Activated CD4-positive, alpha-beta memory T cell treated with anti-CD3 and anti-CD28 coated beads for 36 hours (primary cell): Measurements from ENCODE around the gene BCR. TPM values are rescaled to one million over a fixed set of nuclear protein-coding genes. Genes with fewer than 3 reads are reported as not detected.

Source experiments
- CTCF ChIA-PET: fragments of 350-600 bp; sonication (Branson Sonifier 250); formaldehyde crosslinking; loops from one replicate; lab custom pipeline; 2021; ENCODE audit warnings: antibody characterized with exemption, inconsistent platforms; lab: Charles Lee
- POLR2A ChIA-PET: fragments of 350-600 bp; sonication (Branson Sonifier 250); formaldehyde crosslinking; loops from one replicate; lab custom pipeline; 2021; ENCODE audit warnings: antibody characterized with exemption; lab: Charles Lee
- DNase-seq: peaks from one replicate; pipeline ENCODE4 v3.0.0-alpha.2; 2020
- H3K27ac Mint-ChIP-seq: one replicate; pipeline ENCODE4 v1.8.0; 2021; ENCODE audit warnings: mixed read lengths
- H3K27me3 Mint-ChIP-seq: one replicate; pipeline ENCODE4 v1.8.0; 2021; ENCODE audit warnings: mixed read lengths
- H3K36me3 Mint-ChIP-seq: one replicate; pipeline ENCODE4 v1.8.0; 2021; ENCODE audit warnings: mixed read lengths
- H3K4me1 Mint-ChIP-seq: one replicate; pipeline ENCODE4 v1.8.0; 2021; ENCODE audit warnings: low read depth, mixed read lengths
- H3K4me3 Mint-ChIP-seq: one replicate; pipeline ENCODE4 v1.8.0; 2021; ENCODE audit warnings: mild to moderate bottlenecking, mixed read lengths
- H3K9me3 Mint-ChIP-seq: one replicate; pipeline ENCODE4 v1.8.0; 2021; ENCODE audit warnings: mixed read lengths
- intact Hi-C: fragments of 100-400 bp; cut with micrococcal nuclease; formaldehyde crosslinking; loops from one replicate; pipeline ENCODE4 v1.15.1; 2023
- total RNA-seq, 2 experiments: library from RNA; stranded (reverse); gene quantifications; one replicate each; pipeline ENCODE4 v1.2.3, GENCODE V29; 2021

BCR gene
- total RNA-seq, 2 experiments from 2014 or later: 60.4 to 69.0 TPM

GRCh38 chr22:23237201-23237798, 57.0 kb downstream of the BCR start:
- intact Hi-C loops: no loop called here
- Mint-ChIP-seq H3K36me3 (peaks cover 9% of the 10 kb centered on the region), H3K4me1 (peaks cover 90% of the 10 kb centered on the region), H3K9me3 (peaks cover 6% of the 10 kb centered on the region), H3K27ac (peak overlapping the region; percentile 76), H3K27me3 (no peaks in the 10 kb centered on the region), H3K4me3 (peak overlapping the region; percentile 42)
- no peak for DNase-seq
- CTCF ChIA-PET: interaction anchor here (0.9 kb wide), 1 partner anchor 45 kb away, joined by 4 read pairs; no protein-coding TSS in a partner anchor
- POLR2A ChIA-PET: interaction anchor here (0.7 to 1.1 kb wide), 3 partner anchors 18 to 21 kb away, joined by 3 to 4 read pairs (median 3); no protein-coding TSS in a partner anchor

GRCh38 chr22:23237841-23238240, 57.5 kb downstream of the BCR start:
- peak overlapping the region; percentile 42 for H3K4me3 Mint-ChIP-seq
- peaks cover 6% of the 10 kb centered on the region for H3K9me3 Mint-ChIP-seq
- peaks cover 9% of the 10 kb centered on the region for H3K36me3 Mint-ChIP-seq
- H3K27me3 Mint-ChIP-seq: no peaks in the 10 kb centered on the region
- DNase-seq: peak; percentile 82
- H3K27ac Mint-ChIP-seq: peak overlapping the region; percentile 76
- ChIA-PET POLR2A (interaction anchor here (1.1 kb wide), 1 partner anchor 21 kb away, joined by 4 read pairs; no protein-coding TSS in a partner anchor), CTCF (no interaction called here)
- peaks cover 90% of the 10 kb centered on the region for H3K4me1 Mint-ChIP-seq
- intact Hi-C loops: no loop called here

DNA sequence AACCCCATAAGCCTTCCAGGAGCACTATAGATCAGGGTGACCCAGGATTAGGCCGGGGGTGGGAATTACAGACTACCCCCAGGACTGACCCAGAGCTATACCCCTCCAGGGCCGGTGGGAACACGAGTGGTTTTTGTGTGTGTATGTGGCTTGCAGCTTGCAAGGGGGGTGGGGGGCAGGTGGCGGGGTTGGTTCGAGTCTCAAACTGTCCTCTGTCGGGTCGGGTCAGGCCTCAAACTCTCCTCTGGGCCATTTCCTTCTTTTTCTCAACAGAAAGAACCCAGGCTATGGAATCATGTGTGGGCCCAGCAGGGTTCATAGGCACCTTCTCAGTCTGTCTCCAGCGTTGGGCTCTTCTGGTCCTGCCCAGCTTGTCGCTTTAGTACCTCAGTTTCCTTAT, 58.4 kb downstream of the BCR start:
- intact Hi-C loops: no loop called here
- Mint-ChIP-seq H3K27ac (peak overlapping the region; percentile 76), H3K4me1 (peaks cover 92% of the 10 kb centered on the region), H3K36me3 (peaks cover 9% of the 10 kb centered on the region), H3K27me3 (no peaks in the 10 kb centered on the region), H3K4me3 (no peak overlapping the region), H3K9me3 (peaks cover 6% of the 10 kb centered on the region)
- POLR2A ChIA-PET: no interaction called here
- CTCF ChIA-PET: interaction anchor here (0.6 to 0.8 kb wide), 2 partner anchors 34 to 42 kb away, joined by 3 read pairs; no protein-coding TSS in a partner anchor
- no peak for DNase-seq

DNA sequence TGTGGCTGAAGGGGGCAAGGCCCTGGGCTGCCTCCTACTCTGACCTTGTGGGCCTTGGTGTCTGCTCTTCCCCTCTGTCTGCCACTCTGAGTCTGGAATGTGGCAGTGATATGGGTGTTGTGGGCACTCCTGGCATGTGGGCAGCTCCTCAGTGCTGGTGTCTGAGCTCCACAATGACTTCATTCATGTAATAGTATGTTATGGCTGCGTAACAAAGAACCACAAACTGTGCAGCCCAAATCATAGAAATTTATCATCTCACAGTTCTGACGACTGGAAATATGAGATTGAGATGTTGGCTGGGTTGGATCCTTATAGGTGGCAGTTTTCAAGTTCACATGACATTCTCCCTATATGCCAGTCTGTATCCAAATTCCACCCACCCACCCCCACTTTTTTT, 59.1 kb downstream of the BCR start:
- CTCF ChIA-PET: interaction anchor here (0.8 kb wide), 1 partner anchor 41 kb away, joined by 3 read pairs; no protein-coding TSS in a partner anchor
- peaks cover 9% of the 10 kb centered on the region for H3K36me3 Mint-ChIP-seq
- peaks cover 92% of the 10 kb centered on the region for H3K4me1 Mint-ChIP-seq
- POLR2A ChIA-PET: no interaction called here
- H3K4me3 Mint-ChIP-seq: no peak overlapping the region
- H3K27ac Mint-ChIP-seq: peak overlapping the region; percentile 45
- H3K27me3 Mint-ChIP-seq: no peaks in the 10 kb centered on the region
- DNase-seq: no peak
- intact Hi-C loops: no loop called here
- peaks cover 6% of the 10 kb centered on the region for H3K9me3 Mint-ChIP-seq

GRCh38 chr22:23240639-23241389, 60.5 kb downstream of the BCR start:
- H3K4me3 Mint-ChIP-seq: no peak overlapping the region
- H3K27ac Mint-ChIP-seq: peak overlapping the region; percentile 72
- POLR2A ChIA-PET: interaction anchor here (0.7 to 3.1 kb wide), 2 partner anchors 38 to 59 kb away, joined by 4 to 18 read pairs; partner anchors contain the start of gene BCR
- no peaks in the 10 kb centered on the region for H3K27me3 Mint-ChIP-seq
- peaks cover 96% of the 10 kb centered on the region for H3K4me1 Mint-ChIP-seq
- CTCF ChIA-PET: interaction anchor here (3.0 kb wide), 1 partner anchor 62 kb away, joined by 14 read pairs; no protein-coding TSS in a partner anchor
- H3K9me3 Mint-ChIP-seq: no peaks in the 10 kb centered on the region
- peaks cover 3% of the 10 kb centered on the region for H3K36me3 Mint-ChIP-seq
- intact Hi-C loops: loop anchor here (5.0 kb wide), 1 partner anchor 41 kb away; no protein-coding TSS in a partner anchor
- peak; percentile 72 for DNase-seq

DNA sequence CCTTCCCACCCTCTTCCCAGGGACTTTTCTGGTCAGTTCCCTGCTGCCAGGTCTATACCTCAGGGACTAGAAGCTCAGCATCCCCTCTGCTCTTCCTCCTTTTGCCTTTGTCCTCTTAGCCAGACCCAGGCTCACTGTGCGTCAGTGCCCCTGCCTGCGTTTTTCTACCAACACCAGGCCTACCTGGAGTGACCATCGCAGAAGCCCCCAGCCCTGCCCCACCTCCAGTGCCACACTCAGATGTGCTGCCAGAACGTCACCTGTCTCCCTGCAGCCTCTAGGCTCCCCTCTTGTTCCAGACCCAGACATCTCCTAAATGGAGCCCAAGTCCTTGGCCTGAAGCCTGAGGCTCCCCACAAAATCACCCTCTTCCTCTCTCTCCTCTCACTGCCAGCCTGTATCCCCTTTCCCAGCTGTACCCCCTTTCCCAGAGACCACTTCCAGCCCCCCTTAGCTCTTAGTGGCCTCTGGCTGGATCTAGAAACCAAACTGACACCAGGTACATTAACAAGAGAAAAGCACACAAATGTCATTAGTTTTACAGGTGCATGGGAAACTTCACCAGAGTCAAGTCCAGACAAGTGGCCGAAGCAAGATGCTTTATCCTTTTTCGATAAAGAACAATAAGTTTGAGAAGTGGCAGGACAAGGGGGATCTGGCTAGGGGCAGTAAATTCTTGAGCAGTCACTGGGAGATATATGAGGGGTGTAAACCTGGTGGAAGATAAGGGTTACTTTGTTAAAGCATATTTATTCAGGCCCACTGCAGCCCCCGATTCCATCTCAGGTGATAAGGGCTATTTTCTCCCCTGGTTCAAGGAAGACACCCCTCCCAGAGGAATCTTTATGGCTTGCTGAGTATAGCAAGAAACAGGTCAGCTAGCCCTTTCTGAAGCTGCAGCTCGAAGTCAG, 61.5 kb downstream of the BCR start:
- Mint-ChIP-seq H3K27ac (peak overlapping the region; percentile 36), H3K27me3 (no peaks in the 10 kb centered on the region), H3K36me3 (peaks cover 3% of the 10 kb centered on the region), H3K4me1 (peaks cover 92% of the 10 kb centered on the region), H3K4me3 (no peak overlapping the region), H3K9me3 (no peaks in the 10 kb centered on the region)
- no peak for DNase-seq
- ChIA-PET CTCF (interaction anchor here (0.6 to 3.0 kb wide), 7 partner anchors 16 to 63 kb away, joined by 3 to 15 read pairs (median 5); partner anchors contain the start of gene BCR), POLR2A (interaction anchor here (1.2 to 3.1 kb wide), 4 partner anchors 8 to 60 kb away, joined by 3 to 18 read pairs (median 7); partner anchors contain the start of gene BCR)
- intact Hi-C loops: loop anchor here (5.0 kb wide), 1 partner anchor 40 kb away; no protein-coding TSS in a partner anchor

- H3K4me1 Mint-ChIP-seq: peaks cover 91% of the 10 kb centered on the region
- DNase-seq: peak; percentile 33
- H3K9me3 Mint-ChIP-seq: no peaks in the 10 kb centered on the region
- ChIA-PET POLR2A (interaction anchor here (0.8 to 3.1 kb wide), 7 partner anchors 9 to 61 kb away, joined by 3 to 18 read pairs (median 5); partner anchors contain the start of gene BCR), CTCF (interaction anchor here (0.6 to 3.0 kb wide), 15 partner anchors 10 to 68 kb away, joined by 3 to 15 read pairs (median 7); partner anchors contain the start of gene BCR)
- peak overlapping the region; percentile 83 for H3K27ac Mint-ChIP-seq
- no peaks in the 10 kb centered on the region for H3K27me3 Mint-ChIP-seq
- peak overlapping the region; percentile 47 for H3K4me3 Mint-ChIP-seq
- intact Hi-C loops: loop anchor here (1.0 to 5.0 kb wide), 4 partner anchors 22 to 60 kb away; no protein-coding TSS in a partner anchor
- H3K36me3 Mint-ChIP-seq: peaks cover 3% of the 10 kb centered on the region
Measured at GRCh38 chr22:23242473-23243001, 62.2 kb downstream of the BCR start.

GRCh38 chr22:23243006-23243573, 62.8 kb downstream of the BCR start:
- no peaks in the 10 kb centered on the region for H3K27me3 Mint-ChIP-seq
- ChIA-PET CTCF (interaction anchor here (1.0 to 3.0 kb wide), 15 partner anchors 9 to 69 kb away, joined by 3 to 15 read pairs (median 7); partner anchors contain the start of gene BCR), POLR2A (interaction anchor here (0.8 to 3.1 kb wide), 7 partner anchors 9 to 61 kb away, joined by 3 to 18 read pairs (median 5); partner anchors contain the start of gene BCR)
- H3K9me3 Mint-ChIP-seq: no peaks in the 10 kb centered on the region
- H3K4me1 Mint-ChIP-seq: peaks cover 91% of the 10 kb centered on the region
- H3K27ac Mint-ChIP-seq: peak overlapping the region; percentile 83
- peak; percentile 88 for DNase-seq
- peaks cover 3% of the 10 kb centered on the region for H3K36me3 Mint-ChIP-seq
- intact Hi-C loops: loop anchor here (1.0 to 5.0 kb wide), 4 partner anchors 23 to 61 kb away; no protein-coding TSS in a partner anchor
- peak overlapping the region; percentile 47 for H3K4me3 Mint-ChIP-seq

DNA sequence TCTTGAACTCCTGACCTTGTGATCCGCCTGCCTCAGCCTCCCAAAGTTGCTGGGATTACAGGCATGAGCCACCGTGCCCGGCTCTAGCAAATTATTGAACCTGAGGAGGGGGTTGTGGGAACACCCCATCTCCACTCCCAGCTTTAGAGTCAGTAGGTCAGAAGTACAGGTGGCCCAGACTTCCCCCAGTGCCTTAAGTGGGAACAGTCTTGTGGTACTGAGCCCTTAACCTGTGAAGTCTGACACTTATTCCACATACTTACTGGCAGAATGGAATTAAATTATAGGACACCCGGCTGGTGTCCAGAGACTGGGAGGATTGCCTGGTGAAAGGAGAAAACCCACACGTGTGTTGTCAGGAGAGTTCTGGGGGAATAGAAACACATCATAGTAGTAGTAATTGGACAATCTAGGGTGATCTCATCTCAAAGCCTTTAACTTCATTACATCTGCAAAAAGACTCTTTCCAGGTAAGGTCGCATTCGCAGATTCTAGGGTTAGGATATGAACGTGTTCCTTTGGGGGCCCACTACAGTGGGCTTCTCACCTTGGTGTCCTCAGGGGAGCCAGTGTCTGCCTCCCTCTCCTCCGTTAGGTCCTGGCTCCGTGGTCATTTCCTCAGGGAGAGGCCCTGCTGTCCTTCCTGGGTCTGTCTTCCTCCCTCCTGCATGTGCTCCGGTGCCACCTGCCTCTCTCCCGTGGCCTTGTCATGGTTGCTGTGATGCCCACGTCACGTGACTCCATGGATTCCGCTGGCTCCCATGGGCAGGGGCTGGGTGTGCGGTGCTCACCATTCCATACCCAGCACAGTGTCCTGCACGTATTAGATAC, 63.8 kb downstream of the BCR start:
- ChIA-PET CTCF (interaction anchor here (1.0 to 3.0 kb wide), 12 partner anchors 10 to 70 kb away, joined by 4 to 15 read pairs (median 8); partner anchors contain the start of gene BCR), POLR2A (interaction anchor here (0.5 to 3.1 kb wide), 4 partner anchors 18 to 62 kb away, joined by 3 to 18 read pairs (median 8); partner anchors contain the start of gene BCR)
- Mint-ChIP-seq H3K27ac (peak overlapping the region; percentile 83), H3K4me3 (peak overlapping the region; percentile 3), H3K36me3 (peaks cover 3% of the 10 kb centered on the region), H3K27me3 (no peaks in the 10 kb centered on the region), H3K9me3 (no peaks in the 10 kb centered on the region), H3K4me1 (peaks cover 89% of the 10 kb centered on the region)
- intact Hi-C loops: loop anchor here (1.0 to 5.0 kb wide), 4 partner anchors 24 to 62 kb away; no protein-coding TSS in a partner anchor
- no peak for DNase-seq
